ENCODE data around the gene TRAPPC10.

The TRAPPC10 gene

DNA sequence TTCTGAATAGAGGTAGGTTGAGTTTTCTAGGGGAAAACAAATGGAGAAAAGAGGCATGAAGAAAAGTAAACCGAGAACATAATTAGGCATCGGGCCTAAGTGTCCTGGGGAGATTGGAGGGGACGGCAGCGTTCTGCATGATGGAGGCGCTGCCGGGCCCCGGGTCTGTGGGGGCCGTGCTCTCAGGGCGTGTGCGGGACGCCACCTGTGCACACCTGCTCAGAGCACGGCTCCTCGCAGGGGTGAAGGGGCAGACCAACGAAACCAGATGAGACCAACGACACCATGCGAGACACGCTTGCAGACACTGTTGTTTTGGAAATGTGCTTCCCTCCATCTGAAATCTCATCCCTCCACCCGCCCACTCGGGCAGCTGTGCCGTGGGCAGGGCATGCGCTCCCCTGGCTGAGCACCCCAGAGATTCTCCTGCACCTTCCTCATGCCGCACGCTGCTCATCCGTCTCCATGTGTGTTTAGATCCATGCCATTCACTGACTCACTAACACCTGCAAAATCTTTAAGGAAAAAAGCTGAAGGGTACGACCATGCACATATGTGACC lies 28.2 kb upstream of the TRAPPC10 start:
- DNase-seq, result no peak

DNA sequence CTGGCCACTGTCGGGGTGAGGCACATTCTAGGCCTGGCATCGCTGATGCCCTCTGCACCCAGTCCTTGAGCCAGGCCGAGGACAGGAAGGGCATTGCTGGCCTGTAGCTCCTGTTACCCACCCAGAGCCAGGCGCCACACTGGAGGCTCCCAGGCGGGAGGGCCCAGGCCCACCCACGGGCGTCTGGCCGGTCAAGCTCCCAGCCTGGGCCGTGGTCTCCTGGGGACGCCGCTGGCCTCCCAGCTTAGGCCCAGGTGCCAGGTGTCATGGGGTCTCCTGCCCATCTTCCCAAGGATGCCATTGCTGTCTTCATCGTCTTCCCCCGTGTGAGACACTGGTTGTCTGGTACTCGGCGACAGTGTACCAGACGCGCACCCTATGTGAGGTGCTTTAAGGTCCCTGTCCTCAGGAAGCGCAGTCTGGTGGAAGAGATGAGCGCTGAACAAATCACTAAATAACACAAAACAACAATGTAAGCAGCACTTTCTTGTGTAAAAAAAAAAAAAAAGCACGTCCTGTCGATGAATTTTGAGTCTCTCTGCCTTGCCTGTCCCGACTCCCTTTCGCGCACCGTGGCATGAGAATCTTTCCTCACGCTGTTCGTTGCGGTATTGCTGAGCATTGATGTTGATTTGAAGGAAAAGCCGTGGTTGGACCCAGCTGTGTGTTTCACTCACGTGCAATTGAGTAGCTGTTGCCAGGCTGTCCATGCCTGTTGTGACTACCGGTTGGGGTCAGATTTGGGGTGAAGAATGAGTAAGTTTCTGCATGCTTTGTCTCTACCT lies 27.0 kb upstream of the TRAPPC10 start:
- DNase-seq, result no peak

DNA sequence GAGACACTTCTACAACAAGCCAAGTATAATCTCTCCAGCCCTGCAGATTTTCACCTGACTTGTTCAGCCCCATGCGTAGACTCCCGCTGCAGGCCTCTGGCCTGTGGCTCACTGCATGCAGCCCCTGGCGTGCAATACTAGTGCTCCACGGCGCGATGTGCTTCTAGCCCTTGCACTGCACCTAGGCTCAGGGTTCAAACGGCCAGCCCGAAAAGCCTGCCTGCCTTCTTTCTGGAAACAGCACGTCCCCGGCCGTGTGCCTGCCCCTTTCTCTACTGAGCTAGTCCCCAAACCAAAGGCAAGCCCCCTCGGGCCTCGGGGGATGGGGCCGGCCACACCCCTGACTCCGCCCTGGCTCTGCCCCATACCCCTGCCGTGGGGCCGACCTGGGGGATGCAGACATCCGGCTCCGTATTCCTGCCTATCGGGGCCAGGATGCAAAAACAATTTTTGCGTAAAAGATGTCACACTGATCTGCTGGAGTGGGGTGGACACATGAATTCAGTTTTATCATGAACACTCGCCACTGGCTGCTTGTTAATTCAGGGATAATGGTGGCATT lies 26.3 kb upstream of the TRAPPC10 start:
- no peak for DNase-seq

DNA sequence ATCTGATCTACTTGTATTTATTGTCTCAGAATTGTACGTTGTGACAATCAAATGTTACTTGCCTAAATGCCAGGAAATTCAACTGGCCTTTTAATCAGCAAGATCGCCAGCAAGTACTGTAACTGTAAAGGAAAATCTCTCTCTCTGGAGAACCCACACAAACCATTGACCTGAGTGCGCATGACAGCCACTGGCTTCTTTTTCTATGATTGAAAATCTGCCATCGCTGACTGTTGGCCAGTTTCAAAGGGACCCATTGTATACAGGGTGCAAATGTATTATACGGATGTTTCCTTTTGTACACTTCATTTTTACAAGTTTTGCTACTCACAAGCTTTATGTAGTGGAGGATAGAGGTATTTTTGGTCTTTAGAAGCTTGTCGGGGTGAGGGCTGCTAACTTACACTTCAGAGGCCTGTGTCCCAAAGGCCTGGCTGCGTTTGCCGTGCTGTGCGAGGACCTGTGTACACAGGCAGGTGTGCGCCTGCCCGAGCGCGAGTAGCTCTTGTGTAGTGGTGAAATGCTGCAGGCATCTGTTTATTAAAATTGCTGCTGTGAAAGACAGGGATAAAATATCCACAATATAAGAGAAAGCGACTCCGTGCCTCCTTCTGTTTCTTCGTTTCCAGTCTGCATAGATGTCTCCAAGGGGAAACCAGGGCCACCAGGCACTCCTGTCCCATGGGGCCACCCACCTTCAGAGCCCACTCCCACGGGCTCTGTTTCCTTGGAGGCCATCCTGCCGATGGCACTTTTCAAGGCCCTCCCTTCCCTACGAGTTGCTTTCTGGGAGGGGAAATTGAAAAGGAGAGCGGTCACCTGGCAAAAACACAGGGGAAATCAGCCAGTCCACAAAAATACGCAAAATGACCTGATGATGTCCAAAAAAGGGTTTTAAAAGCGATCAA lies 25.3 kb upstream of the TRAPPC10 start:
- no peak for DNase-seq

DNA sequence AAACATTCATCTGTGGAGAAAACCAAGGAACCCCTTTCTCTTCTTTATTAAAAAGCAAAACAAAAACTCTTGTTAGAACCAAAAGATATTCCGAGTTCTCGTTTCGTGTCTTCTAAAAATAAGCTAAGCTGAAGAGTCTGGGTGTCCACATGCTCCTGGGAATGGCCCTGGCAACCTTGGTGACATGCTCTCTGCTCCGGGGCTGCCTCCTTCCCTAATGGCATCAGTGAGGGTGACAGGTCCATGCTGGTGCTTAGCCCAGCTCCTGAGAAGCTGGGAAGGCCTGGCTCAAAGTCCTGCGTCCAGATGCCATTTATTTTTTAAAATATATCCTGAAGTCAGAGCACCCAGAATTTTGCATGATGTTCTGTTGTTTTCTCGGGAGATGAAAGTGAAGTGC lies 24.6 kb upstream of the TRAPPC10 start:
- no peak for DNase-seq

DNA sequence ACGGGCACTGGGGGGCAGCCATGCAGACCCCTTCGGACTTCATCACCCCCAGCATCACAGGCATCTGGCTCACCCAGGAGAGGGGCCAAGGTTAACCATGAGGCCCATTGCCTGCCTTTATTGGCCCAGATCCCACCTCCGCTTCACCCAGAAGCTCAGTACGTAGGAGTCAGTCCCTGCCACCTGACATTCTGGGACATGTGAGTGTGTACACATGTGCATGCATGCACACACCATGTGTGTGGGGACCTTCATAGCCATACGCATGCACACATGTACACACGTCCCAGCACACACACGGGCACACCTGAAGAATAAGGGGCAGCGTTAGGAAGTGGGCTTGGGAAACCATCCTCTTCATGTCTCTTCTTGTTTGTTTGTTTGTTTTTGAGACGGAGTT lies 24.1 kb upstream of the TRAPPC10 start:
- no peak for DNase-seq

DNA sequence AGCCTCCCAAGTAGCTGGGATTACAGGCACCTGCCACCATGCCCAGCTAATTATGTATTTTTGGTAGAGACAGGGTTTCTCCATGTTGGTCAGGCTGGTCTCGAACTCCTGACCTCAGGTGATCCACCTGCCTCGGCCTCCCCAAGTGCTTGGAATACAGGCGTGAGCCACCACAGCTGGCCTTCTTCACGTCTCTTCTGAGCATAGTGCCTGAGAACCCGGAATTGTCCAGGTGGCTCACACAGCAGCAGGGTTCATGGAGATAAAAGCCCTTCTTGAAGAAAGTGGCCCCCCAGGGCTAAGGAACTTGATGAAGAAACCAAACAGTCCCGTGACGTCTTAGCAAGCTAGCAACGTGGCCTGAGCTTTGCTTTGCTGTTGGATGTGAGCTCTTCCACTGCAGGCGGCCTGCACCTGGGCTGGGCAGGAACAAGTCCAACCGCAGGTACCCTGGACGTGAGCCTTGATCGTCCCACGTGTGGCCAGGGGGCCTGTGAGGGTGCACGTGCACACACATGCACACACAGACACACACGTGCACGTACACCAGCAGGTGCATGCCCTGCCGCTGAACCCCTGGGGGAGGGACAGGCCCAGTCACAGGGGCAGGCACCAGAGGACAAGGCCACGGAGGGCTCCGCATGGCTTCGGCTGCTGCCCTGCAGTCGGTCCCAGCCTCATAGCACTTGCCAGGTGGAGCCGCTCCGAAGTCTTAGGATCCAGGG lies 23.4 kb upstream of the TRAPPC10 start:
- no peak for DNase-seq

DNA sequence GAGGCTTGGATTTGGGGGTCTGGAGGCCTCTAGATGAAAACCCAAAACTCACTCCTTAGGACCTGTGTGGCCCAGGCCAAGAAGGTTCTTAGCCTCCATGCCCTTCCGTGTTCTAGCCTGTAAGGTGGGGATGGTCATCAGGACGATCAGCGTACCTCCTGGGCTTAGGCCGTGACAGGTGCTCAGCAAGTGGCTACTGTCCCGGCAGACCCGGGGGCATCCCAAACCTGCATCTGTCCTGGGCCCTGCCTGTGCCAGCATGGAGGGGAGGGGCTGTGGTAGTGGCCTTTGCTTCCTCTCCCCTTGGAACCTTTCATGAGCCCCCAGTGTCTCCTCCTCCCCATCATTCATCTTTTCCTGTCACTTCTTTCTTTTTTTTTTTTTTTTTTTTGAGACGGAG lies 22.7 kb upstream of the TRAPPC10 start:
- no peak for DNase-seq

DNA sequence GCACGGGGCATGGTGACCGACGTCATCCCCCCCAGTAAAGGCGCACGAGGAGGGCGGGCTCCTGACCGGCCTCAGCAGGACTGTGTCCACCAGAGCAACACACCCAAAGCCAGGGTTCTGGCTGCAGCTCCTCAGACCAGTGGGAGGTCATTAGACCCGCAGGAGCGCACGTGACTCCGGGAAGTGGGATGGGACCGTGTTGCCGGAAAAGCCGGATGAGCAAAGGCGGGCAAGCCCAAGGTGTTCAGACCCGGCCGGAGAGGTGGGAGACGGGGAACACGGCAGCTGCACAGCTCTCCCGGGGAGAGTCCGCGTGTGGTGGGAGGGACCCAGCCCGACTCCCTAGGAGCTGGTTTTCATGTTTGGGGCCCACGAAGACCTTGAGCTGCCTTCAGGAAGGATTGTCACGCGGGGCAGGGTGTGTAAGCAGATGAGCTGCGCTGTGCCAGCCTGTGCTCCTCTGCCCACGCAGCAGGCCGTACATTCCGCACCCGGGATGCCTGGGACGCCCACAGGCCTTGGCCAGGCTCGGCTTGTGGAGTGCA lies 20.6 kb upstream of the TRAPPC10 start:
- no peak for DNase-seq

DNA sequence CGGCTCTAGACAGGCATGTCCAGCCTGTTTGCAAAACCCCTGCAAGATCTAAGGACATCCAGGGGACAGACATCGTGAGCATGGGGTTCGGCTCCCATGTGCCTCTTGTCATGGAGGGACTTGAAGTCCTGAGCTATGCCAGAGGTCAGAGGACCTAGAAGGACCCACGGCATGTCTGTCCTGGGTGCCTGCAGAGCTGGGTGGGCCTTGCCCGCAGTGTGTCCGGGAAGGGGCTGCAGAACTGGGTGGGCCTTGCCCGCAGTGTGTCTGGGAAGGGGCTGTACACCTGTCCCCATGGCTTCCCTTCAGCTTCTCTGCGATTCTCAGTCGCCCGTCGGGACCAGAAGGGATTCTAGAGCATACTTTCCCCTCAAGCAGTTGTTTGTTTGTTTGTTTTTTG lies 20.0 kb upstream of the TRAPPC10 start:
- no peak for DNase-seq

DNA sequence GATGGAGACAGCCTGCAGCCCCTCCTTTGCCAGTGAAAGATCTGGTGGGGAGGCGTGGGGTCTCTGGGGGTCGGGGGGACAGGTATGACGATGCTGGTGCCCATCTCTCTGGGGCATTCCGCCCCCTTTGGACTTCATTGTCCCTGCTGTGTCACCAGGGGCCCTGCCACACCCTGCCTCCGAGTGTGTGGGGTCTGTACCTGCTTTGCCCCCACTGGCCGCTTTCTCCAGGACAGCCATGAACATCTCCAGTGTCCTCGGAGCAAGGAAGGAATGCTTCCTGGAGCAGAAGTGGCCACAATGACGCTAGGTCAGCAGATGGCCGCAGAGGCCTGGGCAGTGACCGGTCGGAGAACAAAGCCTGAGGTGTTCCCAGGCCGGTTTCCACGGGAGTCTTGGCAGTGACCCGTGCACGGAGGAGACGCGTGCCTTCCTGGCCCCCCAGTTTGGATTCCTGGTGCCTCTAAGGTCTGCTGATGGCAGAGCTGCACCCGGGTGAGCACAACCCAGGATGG lies 18.6 kb upstream of the TRAPPC10 start:
- no peak for DNase-seq

DNA sequence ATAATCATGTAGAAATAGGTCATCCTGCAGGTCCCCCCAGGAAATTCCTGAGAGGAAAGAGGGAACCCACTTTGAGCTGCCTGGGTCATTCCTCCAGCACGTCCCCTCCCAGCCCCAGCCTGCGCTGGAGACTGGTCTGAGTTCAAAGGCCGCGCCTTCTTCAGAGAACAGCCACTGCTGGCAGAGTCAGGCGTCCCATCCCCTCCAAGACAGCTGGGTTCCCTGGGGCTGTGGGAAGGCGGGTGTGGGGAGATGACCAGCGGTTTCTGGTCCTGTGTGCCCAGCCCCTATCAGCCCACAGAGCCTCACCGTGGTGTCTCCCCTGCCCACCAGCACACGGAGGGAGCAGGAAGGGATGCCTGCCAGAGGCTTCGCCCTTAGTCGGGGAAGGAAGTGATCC lies 18.0 kb upstream of the TRAPPC10 start:
- no peak for DNase-seq

DNA sequence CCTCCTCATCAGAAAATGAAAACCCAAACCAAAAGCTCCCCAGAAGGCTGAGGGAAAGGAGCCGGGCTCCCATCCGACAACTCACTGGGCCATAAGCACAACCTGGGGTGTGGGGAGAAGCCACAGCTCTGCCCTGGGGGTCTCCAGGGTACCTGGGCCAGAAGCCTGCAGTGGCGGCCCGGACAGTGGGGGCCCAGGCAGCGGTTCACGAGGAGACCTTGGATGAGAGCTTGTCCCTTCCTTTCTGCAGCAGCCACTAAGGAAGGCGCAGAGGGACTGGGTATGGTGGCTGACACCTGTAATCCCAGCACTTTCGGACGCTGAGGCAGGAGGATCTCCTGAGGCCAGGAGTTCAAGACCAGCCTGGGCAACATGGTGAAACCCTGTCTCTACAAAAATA lies 17.5 kb upstream of the TRAPPC10 start:
- DNase-seq, result no peak

DNA sequence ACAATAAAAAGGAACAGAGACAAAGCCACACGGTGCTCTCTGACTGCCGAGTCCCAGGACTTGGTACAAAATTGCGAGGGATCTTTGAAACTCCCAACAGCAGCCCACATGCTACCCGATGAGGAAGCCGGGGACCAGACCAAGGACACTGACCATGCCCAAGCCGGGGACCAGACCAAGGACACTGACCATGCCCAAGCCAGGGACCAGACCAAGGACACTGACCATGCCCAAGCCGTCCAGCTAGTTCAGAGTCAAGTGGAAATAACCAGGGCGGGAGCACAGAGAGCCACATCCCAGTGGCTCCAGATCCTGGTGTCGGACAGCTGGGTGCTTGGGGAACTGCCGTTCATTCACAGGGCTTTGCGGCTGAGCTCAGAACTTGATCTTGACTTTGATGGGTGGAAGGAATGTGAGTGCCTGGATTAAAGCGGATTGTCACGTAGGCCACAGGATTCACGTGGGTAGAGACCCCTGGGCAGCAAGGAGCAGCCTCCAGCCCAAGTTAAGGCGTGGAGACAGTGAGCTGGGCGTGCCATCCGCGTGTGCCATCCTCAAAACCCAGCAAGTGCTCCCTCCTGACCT lies 16.5 kb upstream of the TRAPPC10 start:
- DNase-seq, result no peak

DNA sequence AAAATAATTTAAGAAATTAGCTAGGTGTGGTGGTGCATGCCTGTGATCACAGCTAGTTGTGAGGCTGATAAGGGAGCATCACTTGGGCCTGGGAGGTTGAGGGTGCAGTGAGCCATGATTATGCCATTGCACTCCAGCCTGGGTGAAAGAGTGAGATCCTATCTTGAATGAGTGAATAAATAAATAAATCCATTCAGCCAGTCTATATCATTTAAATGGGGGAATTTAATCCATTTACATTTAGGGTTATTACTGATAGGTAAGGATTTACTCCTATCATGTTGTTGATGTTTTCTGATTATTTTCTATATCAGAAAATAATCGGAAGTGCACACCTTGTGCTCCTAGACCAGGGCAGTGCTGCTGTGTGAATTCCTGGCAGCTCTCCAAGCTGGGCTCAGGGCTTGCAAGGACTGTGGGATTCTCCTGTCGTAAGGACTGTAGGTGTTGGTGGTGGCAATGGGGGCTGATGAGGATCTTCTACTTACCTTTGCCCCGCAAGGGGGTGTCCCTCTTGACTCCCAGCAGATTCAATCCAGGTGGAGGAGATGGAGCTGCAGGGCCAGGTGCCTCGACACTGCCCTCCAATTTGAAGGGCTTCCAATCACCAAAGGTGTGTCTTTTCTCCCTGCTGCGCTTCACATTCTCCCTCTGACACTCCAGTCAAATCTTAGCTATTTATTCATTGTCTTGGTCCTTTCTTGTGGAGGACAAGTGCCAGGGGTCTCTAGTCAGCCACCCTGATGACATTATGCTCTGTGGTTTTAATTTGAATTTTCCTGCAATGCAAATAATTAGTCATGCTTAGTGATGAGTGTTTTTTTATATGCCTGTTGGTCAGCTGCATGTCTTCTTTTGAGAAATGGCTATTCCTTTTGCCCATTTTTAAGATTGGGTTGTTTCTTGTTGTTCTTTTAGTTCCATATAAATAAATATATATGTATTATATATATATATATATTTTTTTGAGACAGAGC lies 14.1 kb upstream of the TRAPPC10 start:
- no peak for DNase-seq

DNA sequence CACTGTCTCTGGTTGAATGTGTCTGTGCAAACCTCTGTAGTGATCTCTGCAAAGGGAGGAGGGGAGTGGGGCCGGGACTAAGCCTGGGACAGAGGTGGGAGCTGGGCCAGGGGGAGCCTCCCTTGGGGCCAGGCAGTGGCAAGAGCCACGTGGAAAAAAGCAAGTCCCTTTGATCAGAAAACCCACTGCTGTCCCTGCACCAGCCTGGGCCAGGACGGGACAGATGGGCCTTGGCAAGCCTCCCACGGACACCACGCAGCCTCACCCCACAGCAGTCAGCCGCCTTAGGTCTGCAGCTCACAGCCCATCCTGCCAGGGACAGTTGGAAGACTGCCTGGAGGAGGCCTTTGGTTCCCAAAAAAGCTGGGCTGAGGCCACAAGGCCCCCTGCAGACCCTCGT lies 11.7 kb upstream of the TRAPPC10 start:
- DNase-seq, result no peak

DNA sequence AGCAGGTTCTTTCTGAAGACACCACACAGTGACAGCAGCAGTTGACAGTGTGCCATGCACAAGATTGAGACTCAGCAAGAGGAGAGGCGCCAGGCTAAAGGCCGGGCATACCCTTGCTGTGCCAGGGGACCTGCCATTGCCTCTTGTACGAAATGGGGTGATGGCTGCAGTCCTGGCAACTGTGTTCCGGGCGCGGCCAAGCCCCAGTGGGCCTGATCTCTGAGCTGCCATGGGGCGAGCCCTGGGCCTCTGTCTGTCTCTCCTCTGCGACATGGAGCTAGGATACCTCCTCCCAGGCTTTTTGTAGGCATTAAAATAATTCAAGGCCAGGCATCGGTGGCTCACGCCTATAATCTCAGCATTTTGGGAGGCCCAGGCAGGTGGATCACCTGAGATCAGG lies 9.6 kb upstream of the TRAPPC10 start:
- DNase-seq, result no peak

DNA sequence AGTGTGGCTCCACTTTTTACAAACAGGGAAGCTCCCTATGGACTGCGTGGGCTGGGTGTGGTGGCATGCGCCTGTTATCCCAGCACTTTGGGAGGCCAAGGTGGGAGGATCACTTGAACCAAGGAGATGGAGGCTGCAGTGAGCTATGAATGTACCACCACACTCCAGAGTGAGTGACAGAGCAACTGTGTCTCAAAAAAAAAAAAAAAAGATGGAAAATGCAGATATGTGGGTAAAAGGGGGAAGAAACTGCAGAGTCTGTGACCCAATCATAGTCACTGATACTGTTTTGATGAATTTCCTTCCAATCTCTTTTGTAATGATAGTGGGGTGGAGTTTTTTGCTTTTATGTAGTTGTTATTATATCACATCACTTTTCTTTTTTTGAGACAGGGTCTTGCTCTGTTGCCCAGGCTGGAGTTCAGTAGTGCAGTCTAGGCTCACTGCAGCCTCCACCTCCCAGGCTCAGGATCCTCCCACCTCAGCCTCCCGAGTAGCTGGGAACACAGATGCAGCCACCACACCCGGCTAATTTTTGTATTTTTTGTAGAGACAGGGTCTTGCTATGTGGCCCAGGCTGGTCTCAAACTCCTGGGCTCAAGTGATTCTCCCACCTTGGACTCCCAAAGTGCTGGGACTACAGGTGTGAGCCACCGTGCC lies 8.7 kb upstream of the TRAPPC10 start:
- no peak for DNase-seq

DNA sequence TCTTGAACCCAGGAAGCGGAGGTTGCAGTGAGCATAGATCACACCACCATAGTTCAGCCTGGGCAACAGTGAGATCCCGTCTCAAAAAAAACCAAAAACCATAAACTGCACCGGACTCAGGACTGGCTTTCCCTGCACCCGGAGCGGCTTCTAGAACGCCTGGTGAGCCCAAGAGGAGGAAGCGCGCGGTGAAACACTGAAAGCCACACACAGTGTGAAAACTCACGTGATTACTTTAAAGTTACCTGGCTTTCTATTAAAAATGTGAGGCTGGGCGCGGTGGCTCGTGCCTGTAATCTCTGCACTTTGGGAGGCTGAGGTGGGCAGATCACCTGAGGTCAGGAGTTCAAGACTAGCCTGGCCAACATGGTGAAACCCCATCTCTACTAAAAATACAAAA lies 7.0 kb upstream of the TRAPPC10 start:
- DNase-seq, result no peak

DNA sequence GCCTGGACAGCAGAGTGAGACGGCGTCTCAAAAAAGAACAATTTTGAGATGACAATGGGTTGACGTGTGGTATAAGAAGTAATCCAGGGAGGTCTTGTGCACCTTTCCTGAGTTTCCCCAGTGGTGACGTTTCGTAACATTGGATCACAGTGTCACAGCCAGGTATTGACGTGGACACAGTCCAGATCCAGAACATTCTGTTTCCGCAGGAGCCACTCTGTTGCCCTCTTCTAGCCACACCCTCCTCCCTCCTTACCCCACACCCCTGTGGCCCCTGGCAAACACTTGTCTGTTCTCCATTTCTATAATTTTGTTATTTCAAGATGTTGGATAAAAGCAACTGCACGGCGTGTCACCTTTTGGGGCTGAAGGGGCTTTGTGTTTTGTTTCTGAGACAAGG lies 6.5 kb upstream of the TRAPPC10 start:
- DNase-seq, result no peak
